H9 (cell line): ENCODE results near the gene HPF1. TPM values are rescaled to one million over a fixed set of nuclear protein-coding genes. Genes with fewer than 3 reads are reported as not detected.

Source experiments
- DNase-seq: peaks from one replicate; pipeline ENCODE4 v3.0.0-alpha.2; 2017
- H2AFZ ChIP-seq: one replicate; pipeline ENCODE4 v1.6.1; 2013; ENCODE audit warnings: mild to moderate bottlenecking, low read length, control low read depth, moderate library complexity
- H2AK5ac ChIP-seq: 2 replicates; pipeline ENCODE4 v1.6.1; 2013; ENCODE audit warnings: low read length, control low read depth, mixed read lengths; ENCODE audit not compliant: insufficient read length
- H2BK120ac ChIP-seq: one replicate; pipeline ENCODE4 v1.6.1; 2013; ENCODE audit warnings: low read depth, mild to moderate bottlenecking, low read length, control low read depth, inconsistent platforms; ENCODE audit not compliant: poor library complexity, severe bottlenecking
- H2BK12ac ChIP-seq: 2 replicates; pipeline ENCODE4 v1.6.1; 2013; ENCODE audit warnings: low read length, control low read depth, mixed read lengths, low read depth; ENCODE audit not compliant: insufficient read length
- H2BK15ac ChIP-seq: 2 replicates; pipeline ENCODE4 v1.6.1; 2013; ENCODE audit warnings: low read depth, low read length, control low read depth
- H2BK20ac ChIP-seq: one replicate; pipeline ENCODE4 v1.6.1; 2013; ENCODE audit warnings: low read depth, mild to moderate bottlenecking, low read length, control low read depth, inconsistent platforms; ENCODE audit not compliant: poor library complexity, severe bottlenecking
- H2BK5ac ChIP-seq: 2 replicates; pipeline ENCODE4 v1.6.1; 2013; ENCODE audit warnings: low read length, control low read depth, mixed read lengths; ENCODE audit not compliant: insufficient read length
- H3K14ac ChIP-seq: 2 replicates; pipeline ENCODE4 v1.6.1; 2013; ENCODE audit warnings: low read length, control low read depth; ENCODE audit not compliant: insufficient read depth
- H3K18ac ChIP-seq: 2 replicates; pipeline ENCODE4 v1.6.1; 2013; ENCODE audit warnings: low read depth, mild to moderate bottlenecking, mixed read lengths, low read length, control low read depth; ENCODE audit not compliant: insufficient read length
- H3K23ac ChIP-seq: 2 replicates; pipeline ENCODE4 v1.6.1; 2013; ENCODE audit warnings: low read length, control low read depth, mixed read lengths, low read depth; ENCODE audit not compliant: insufficient read length
- H3K23me2 ChIP-seq: 2 replicates; pipeline ENCODE4 v1.6.1; 2013; ENCODE audit warnings: low read depth, mild to moderate bottlenecking, mixed read lengths, low read length, control low read depth; ENCODE audit not compliant: insufficient read length, poor library complexity, severe bottlenecking
- H3K27ac ChIP-seq: 2 replicates; pipeline ENCODE4 v1.5.1; 2013; ENCODE audit warnings: low read length, control low read depth, mixed read lengths, low read depth; ENCODE audit not compliant: insufficient read length
- H3K27me3 ChIP-seq: 2 replicates; pipeline ENCODE4 v1.6.1; 2013; ENCODE audit warnings: low read length, control low read depth, inconsistent platforms; ENCODE audit not compliant: insufficient read depth
- H3K4ac ChIP-seq: 2 replicates; pipeline ENCODE4 v1.6.1; 2013; ENCODE audit warnings: low read depth, mild to moderate bottlenecking, control low read depth, inconsistent platforms, low read length, moderate library complexity
- H3K4me1 ChIP-seq: 2 replicates; pipeline ENCODE4 v1.6.1; 2013; ENCODE audit warnings: low read length, control low read depth, inconsistent platforms; ENCODE audit not compliant: insufficient read depth
- H3K4me2 ChIP-seq: 2 replicates; pipeline ENCODE4 v1.6.1; 2013; ENCODE audit warnings: low read length, control low read depth, mixed read lengths; ENCODE audit not compliant: insufficient read length, insufficient read depth
- H3K56ac ChIP-seq: 2 replicates; pipeline ENCODE4 v1.6.1; 2013; ENCODE audit warnings: low read depth, mild to moderate bottlenecking, mixed read lengths, low read length, control low read depth; ENCODE audit not compliant: insufficient read length
- H3K79me1 ChIP-seq: 2 replicates; pipeline ENCODE4 v1.6.1; 2013; ENCODE audit warnings: low read depth, mild to moderate bottlenecking, moderate library complexity, low read length, control low read depth, inconsistent platforms; ENCODE audit not compliant: insufficient read depth, poor library complexity, severe bottlenecking
- H3K79me2 ChIP-seq: 2 replicates; pipeline ENCODE4 v1.6.1; 2013; ENCODE audit warnings: low read length, control low read depth, inconsistent platforms; ENCODE audit not compliant: insufficient read depth
- H3K9ac ChIP-seq: 2 replicates; pipeline ENCODE4 v1.6.1; 2013; ENCODE audit warnings: low read length, control low read depth, mixed read lengths; ENCODE audit not compliant: insufficient read length; ENCODE audit errors: extremely low read depth
- H3K9me3 ChIP-seq: one replicate; pipeline ENCODE4 v1.6.1; 2013; ENCODE audit warnings: low read depth, low read length, inconsistent platforms; ENCODE audit not compliant: control insufficient read depth
- H3T11ph ChIP-seq: one replicate; pipeline ENCODE4 v1.6.1; 2013; ENCODE audit warnings: mild to moderate bottlenecking, low read length, control low read depth, inconsistent platforms
- H4K20me1 ChIP-seq: one replicate; pipeline ENCODE4 v1.6.1; 2013; ENCODE audit not compliant: control insufficient read depth, insufficient read length, insufficient read depth
- H4K5ac ChIP-seq: 2 replicates; pipeline ENCODE4 v1.6.1; 2013; ENCODE audit warnings: low read depth, mild to moderate bottlenecking, mixed read lengths, low read length, control low read depth; ENCODE audit not compliant: insufficient read length
- H4K8ac ChIP-seq: replicated peaks from 2 replicates; pipeline ENCODE4 v1.6.1; 2013; ENCODE audit warnings: low read length, control low read depth, mixed read lengths, low read depth; ENCODE audit not compliant: insufficient read length
- H4K91ac ChIP-seq: 2 replicates; pipeline ENCODE4 v1.6.1; 2013; ENCODE audit warnings: low read depth, mild to moderate bottlenecking, moderate library complexity, mixed read lengths, low read length, control low read depth; ENCODE audit not compliant: insufficient read length
- H3K27ac Mint-ChIP-seq, 3 experiments: 2 replicates in 2 of 3; 3 replicates in 1 of 3; pipeline ENCODE4 v1.8.0; 2020 to 2021; ENCODE audit warnings: mixed read lengths in 3 of 3, mild to moderate bottlenecking in 1 of 3, moderate library complexity in 1 of 3
- H3K27me3 Mint-ChIP-seq: 2 replicates; pipeline ENCODE4 v1.8.0; 2021; ENCODE audit warnings: low read depth, mild to moderate bottlenecking, moderate library complexity, mixed read lengths
- H3K36me3 Mint-ChIP-seq, 3 experiments: 2 replicates in 2 of 3; 3 replicates in 1 of 3; pipeline ENCODE4 v1.8.0; 2020 to 2021; ENCODE audit warnings: low read depth in 3 of 3, mixed read lengths in 3 of 3; ENCODE audit not compliant: insufficient read depth in 1 of 3
- H3K4me1 Mint-ChIP-seq, 2 experiments: 2 replicates each; pipeline ENCODE4 v1.8.0; 2020; ENCODE audit warnings: mixed read lengths in 2 of 2
- H3K4me3 Mint-ChIP-seq, 2 experiments: 2 replicates in 1 of 2; 3 replicates in 1 of 2; pipeline ENCODE4 v1.8.0; 2020 to 2021; ENCODE audit warnings: mild to moderate bottlenecking in 2 of 2, mixed read lengths in 2 of 2, moderate library complexity in 1 of 2
- H3K9me3 Mint-ChIP-seq, 2 experiments: 2 replicates in 1 of 2; 3 replicates in 1 of 2; pipeline ENCODE4 v1.8.0; 2020; ENCODE audit warnings: mild to moderate bottlenecking in 2 of 2, mixed read lengths in 2 of 2, moderate library complexity in 1 of 2
- WGBS: extraction: QIAGEN DNeasy Blood & Tissue Kit; methylation state at CpG from one replicate; pipeline ENCODE4 v1.1.7; 2013; ENCODE audit warnings: missing lambda C conversion rate, low lambda C conversion rate, mixed read lengths; ENCODE audit not compliant: insufficient read length; ENCODE audit errors: extremely low coverage; 5-methylcytosine and 5-hydroxymethylcytosine counted together
- total RNA-seq: library from RNA; stranded (reverse); gene quantifications from 2 replicates; pipeline ENCODE4 v1.2.1, GENCODE V29; 2021
- TF ChIP-seq, protein P1 (sequence below): fragments of 200-600 bp; sonication (generic); conservative IDR thresholded peaks from 3 replicates; pipeline ENCODE4 v1.8.0; 2021; ENCODE audit warnings: antibody characterized with exemption, mild to moderate bottlenecking

HPF1 gene
- total RNA-seq, 1 experiment from 2014 or later = 32.1 TPM

DNA sequence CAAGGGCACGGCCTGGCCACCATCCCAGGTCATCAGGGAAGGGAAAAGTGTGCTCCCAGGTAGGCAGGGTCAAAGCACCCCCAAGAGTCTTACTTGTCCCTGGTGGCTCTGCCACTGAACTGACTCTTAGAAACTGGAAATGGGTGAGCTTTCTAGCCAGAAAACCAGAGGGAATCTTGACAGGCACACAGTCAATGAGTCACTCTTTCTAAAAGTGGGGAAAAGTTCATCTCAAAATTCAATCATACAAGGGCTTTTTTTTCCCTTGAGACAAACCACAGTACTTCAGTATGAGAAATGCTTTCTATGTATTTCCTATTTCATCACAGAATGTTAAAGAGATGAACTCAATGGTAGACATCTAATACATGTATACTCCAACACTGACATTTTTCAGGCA is 12.5 kb downstream of the HPF1 start:
- Histone ChIP-seq H3K56ac (no peak overlapping the region), H2AFZ (no peak overlapping the region), H3K9me3 (no peaks in the 10 kb centered on the region), H3K79me1 (no peaks in the 10 kb centered on the region), H3K23ac (no peak overlapping the region), H3K14ac (no peak overlapping the region), H2BK15ac (no peak overlapping the region), H3K18ac (no peak overlapping the region), H4K20me1 (no peaks in the 10 kb centered on the region), H2BK120ac (no peak overlapping the region), H3K9ac (no peak overlapping the region), H2BK20ac (no peak overlapping the region), H4K5ac (no peak overlapping the region), H3K27me3 (no peaks in the 10 kb centered on the region), H3T11ph (no peak overlapping the region), H2BK12ac (no peak overlapping the region), H2AK5ac (no peak overlapping the region), H3K27ac (no peak overlapping the region), H4K8ac (no peak overlapping the region), H3K23me2 (no peaks in the 10 kb centered on the region), H3K4me1 (no peaks in the 10 kb centered on the region), H2BK5ac (no peak overlapping the region), H3K4me2 (no peak overlapping the region), H3K4ac (no peak overlapping the region), H3K79me2 (no peaks in the 10 kb centered on the region), H4K91ac (no peak overlapping the region)
- Mint-ChIP-seq H3K36me3 (peaks cover 0 to 16% (median 5%) of the 10 kb centered on the region in 3 experiments; a peak in 5 of 7 replicates), H3K27me3 (no peaks in the 10 kb centered on the region), H3K27ac (no peak overlapping the region), H3K4me1 (no peaks in the 10 kb centered on the region), H3K9me3 (no peaks in the 10 kb centered on the region), H3K4me3 (no peak overlapping the region)
- TF ChIP-seq, protein P1, sequence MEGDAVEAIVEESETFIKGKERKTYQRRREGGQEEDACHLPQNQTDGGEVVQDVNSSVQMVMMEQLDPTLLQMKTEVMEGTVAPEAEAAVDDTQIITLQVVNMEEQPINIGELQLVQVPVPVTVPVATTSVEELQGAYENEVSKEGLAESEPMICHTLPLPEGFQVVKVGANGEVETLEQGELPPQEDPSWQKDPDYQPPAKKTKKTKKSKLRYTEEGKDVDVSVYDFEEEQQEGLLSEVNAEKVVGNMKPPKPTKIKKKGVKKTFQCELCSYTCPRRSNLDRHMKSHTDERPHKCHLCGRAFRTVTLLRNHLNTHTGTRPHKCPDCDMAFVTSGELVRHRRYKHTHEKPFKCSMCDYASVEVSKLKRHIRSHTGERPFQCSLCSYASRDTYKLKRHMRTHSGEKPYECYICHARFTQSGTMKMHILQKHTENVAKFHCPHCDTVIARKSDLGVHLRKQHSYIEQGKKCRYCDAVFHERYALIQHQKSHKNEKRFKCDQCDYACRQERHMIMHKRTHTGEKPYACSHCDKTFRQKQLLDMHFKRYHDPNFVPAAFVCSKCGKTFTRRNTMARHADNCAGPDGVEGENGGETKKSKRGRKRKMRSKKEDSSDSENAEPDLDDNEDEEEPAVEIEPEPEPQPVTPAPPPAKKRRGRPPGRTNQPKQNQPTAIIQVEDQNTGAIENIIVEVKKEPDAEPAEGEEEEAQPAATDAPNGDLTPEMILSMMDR = no peak
- WGBS = no CpG with 5 or more reads among the region's 1 CpG
- no peak for DNase-seq
